ENCODE results near the gene MAPK12.

GRCh38 chr22:50216055-50216683 is 45.3 kb downstream of the MAPK12 start:
- TF ChIP-seq CTCF (conservative IDR thresholded peaks at IDR 0.05; ENCODE audit: low read depth, low read length) (no peak), MXI1 (IDR thresholded peaks at IDR 0.05; ENCODE audit: borderline replicate concordance, low read depth, low read length) (no peak), SMC3 (IDR thresholded peaks at IDR 0.05; ENCODE audit: low read depth, low read length) (no peak)
